B cell (primary cell): ENCODE measurements around the gene PODNL1. TPM values are rescaled to one million over a fixed set of nuclear protein-coding genes. Genes with fewer than 3 reads are reported as not detected.

Source experiments
- ATAC-seq: fragments of 200-7000 bp; cut with Tn5 transposase; one replicate; pipeline ENCODE4 v1.10.0; 2021; ENCODE audit warnings: low read depth, mild to moderate bottlenecking, moderate number of reproducible peaks, moderate library complexity
- CTCF ChIA-PET: fragments of 350-600 bp; sonication (Branson Sonifier 250); formaldehyde crosslinking; loops from one replicate; lab custom pipeline; 2021; ENCODE audit warnings: antibody characterized with exemption, inconsistent platforms; lab: Charles Lee
- POLR2A ChIA-PET: fragments of 350-600 bp; sonication (Branson Sonifier 250); formaldehyde crosslinking; loops from one replicate; lab custom pipeline; 2021; ENCODE audit warnings: antibody characterized with exemption; lab: Charles Lee
- DNase-seq: peaks from one replicate; pipeline ENCODE4 v3.0.0; 2013
- H2AFZ ChIP-seq: 2 replicates; pipeline ENCODE4 v1.6.1; 2012; ENCODE audit warnings: mild to moderate bottlenecking, low read depth, low read length; ENCODE audit not compliant: insufficient read depth, poor library complexity, severe bottlenecking
- H3K27ac ChIP-seq, 2 donors: 1 replicate in 1 of 2; 2 replicates in 1 of 2; pipeline ENCODE4 v1.5.1; 2012 to 2013; ENCODE audit warnings: low read length in 2 of 2, mild to moderate bottlenecking in 2 of 2, moderate library complexity in 1 of 2
- H3K27me3 ChIP-seq, 4 experiments: fragments of 200-600 bp in 1 of 4; sonication (generic) in 1 of 4; replicated peaks in 1 of 4; 1 replicate in 2 of 4; 2 replicates in 2 of 4; pipeline versions ENCODE4 v1.6.1 to v1.7.0; 2013 to 2016; ENCODE audit warnings: low read length in 3 of 4, mild to moderate bottlenecking in 2 of 4, mixed read lengths in 1 of 4, moderate library complexity in 1 of 4; ENCODE audit not compliant: insufficient read depth in 4 of 4, control insufficient read depth in 3 of 4; ENCODE audit errors: control extremely low read depth in 1 of 4
- H3K36me3 ChIP-seq, 2 experiments: replicated peaks in 1 of 2; 1 replicate in 1 of 2; 2 replicates in 1 of 2; pipeline versions ENCODE4 v1.6.1 to v1.7.1; 2013; ENCODE audit warnings: low read length in 1 of 2; ENCODE audit not compliant: insufficient read depth in 2 of 2, control insufficient read depth in 1 of 2; ENCODE audit errors: control extremely low read depth in 1 of 2, extremely low read depth in 1 of 2
- H3K4me1 ChIP-seq, 2 donors: fragments of 200-600 bp in 1 of 2; sonication (generic) in 1 of 2; 1 replicate in 1 of 2; 2 replicates in 1 of 2; pipeline versions ENCODE4 v1.5.1 to v1.6.1; 2013 to 2017; ENCODE audit warnings: low read length in 2 of 2; ENCODE audit not compliant: control insufficient read depth in 2 of 2, insufficient read depth in 2 of 2
- H3K4me2 ChIP-seq: replicated peaks from 2 replicates; pipeline ENCODE3; 2012; ENCODE audit warnings: mild to moderate bottlenecking, low read depth, low read length; ENCODE audit not compliant: poor library complexity, severe bottlenecking
- H3K4me3 ChIP-seq, 5 experiments: fragments of 200-600 bp in 1 of 5; sonication (generic) in 1 of 5; 1 replicate in 3 of 5; 2 replicates in 2 of 5; pipeline versions ENCODE4 v1.5.1 to v1.7.0; 2011 to 2016; ENCODE audit warnings: low read length in 4 of 5, mild to moderate bottlenecking in 4 of 5, low read depth in 2 of 5, control low read depth in 1 of 5, moderate library complexity in 1 of 5; ENCODE audit not compliant: insufficient read depth in 1 of 5; ENCODE audit errors: control extremely low read depth in 1 of 5, extremely low read depth in 1 of 5
- H3K79me2 ChIP-seq: fragments of 200-600 bp; sonication (generic); one replicate; pipeline ENCODE4 v1.6.0; 2016; ENCODE audit warnings: low read length; ENCODE audit not compliant: control insufficient read depth, insufficient read depth
- H3K9ac ChIP-seq: fragments of 200-600 bp; sonication (generic); 2 replicates; pipeline ENCODE4 v1.6.1; 2017; ENCODE audit warnings: mild to moderate bottlenecking, low read length, moderate library complexity
- H3K9me3 ChIP-seq, 3 donors: one replicate each; pipeline versions ENCODE4 v1.6.1 to v1.7.1; 2013; ENCODE audit warnings: low read length in 2 of 3; ENCODE audit not compliant: control insufficient read depth in 2 of 3, insufficient read depth in 1 of 3; ENCODE audit errors: control extremely low read depth in 1 of 3
- H4K20me1 ChIP-seq: 2 replicates; pipeline ENCODE4 v1.6.0; 2012; ENCODE audit warnings: mild to moderate bottlenecking, low read length; ENCODE audit not compliant: insufficient read depth, control insufficient read depth, poor library complexity, severe bottlenecking
- H3K27ac Mint-ChIP-seq: one replicate; pipeline ENCODE4 v1.8.0; 2021; ENCODE audit warnings: mixed read lengths
- H3K27me3 Mint-ChIP-seq: one replicate; pipeline ENCODE4 v1.8.0; 2021; ENCODE audit warnings: mixed read lengths
- H3K4me1 Mint-ChIP-seq: one replicate; pipeline ENCODE4 v1.8.0; 2021; ENCODE audit warnings: mixed read lengths
- H3K4me3 Mint-ChIP-seq: one replicate; pipeline ENCODE4 v1.8.0; 2021; ENCODE audit warnings: mixed read lengths
- H3K9me3 Mint-ChIP-seq: one replicate; pipeline ENCODE4 v1.8.0; 2022; ENCODE audit warnings: mixed read lengths; ENCODE audit not compliant: insufficient read depth
- EZH2 ChIP-seq: IDR thresholded peaks from 2 replicates; pipeline ENCODE4 v1.6.1; 2012; ENCODE audit warnings: borderline replicate concordance, low read depth, mild to moderate bottlenecking, moderate library complexity, low read length; ENCODE audit not compliant: insufficient read depth, poor library complexity, severe bottlenecking
- WGBS: methylation state at CpG from one replicate; pipeline ENCODE4 v1.1.5; 2013; ENCODE audit warnings: missing lambda C conversion rate; ENCODE audit not compliant: insufficient coverage; 5-methylcytosine and 5-hydroxymethylcytosine counted together
- intact Hi-C: fragments of 100-400 bp; cut with micrococcal nuclease; formaldehyde crosslinking; loops from one replicate; pipeline ENCODE4 v1.10.0; 2022
- polyA plus RNA-seq: library from polyadenylated mRNA; depleted of rRNA; stranded (reverse); fragments of >200 nt; gene quantifications from 2 replicates; pipeline ENCODE4 v1.2.3, GENCODE V29; 2012
- total RNA-seq, 2 donors: library from RNA; stranded (reverse); fragments of 120-200 nt in 1 of 2; gene quantifications; 1 replicate in 1 of 2; 2 replicates in 1 of 2; pipeline versions ENCODE4 v1.2.3 to v1.2.4, GENCODE V29; 2013 to 2022
- TF ChIP-seq, protein P1 (sequence below): fragments of 200-600 bp; IDR thresholded peaks from one replicate; pipeline ENCODE4 v1.8.0; 2022; ENCODE audit warnings: antibody characterized with exemption, mild to moderate bottlenecking

The PODNL1 gene
- total and polyA plus RNA-seq, 2 donors (not counting 1 experiment from before 2014, with no cell fraction given): not detected

DNA sequence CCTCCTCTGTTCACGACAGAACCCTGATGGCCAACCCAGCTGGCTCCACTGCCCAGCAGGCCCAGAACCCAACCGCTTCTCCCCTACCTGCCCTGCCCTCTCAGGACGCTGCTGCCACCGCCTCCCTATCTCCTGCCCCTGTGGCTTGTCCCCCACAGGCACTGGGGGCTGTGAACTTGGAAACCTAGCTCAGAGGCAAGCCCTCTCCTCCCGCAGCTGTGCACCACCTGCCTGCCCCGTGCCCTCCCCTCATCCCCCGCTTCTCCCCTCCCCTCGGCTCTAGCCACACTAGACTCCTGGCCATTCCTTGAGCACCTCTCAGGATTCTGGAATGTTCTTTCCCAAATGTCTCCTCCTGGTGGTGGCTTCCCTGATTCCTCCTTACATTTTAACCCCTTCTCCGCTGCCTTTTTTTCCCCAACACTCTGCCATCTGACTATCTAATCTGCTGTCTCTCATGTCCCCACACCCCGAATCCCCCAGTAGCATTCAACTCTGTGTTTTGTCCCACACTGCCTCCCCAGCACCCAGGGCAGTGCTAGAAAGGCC lies 54.6 kb downstream of the PODNL1 start:
- no peak overlapping the region for H3K9ac ChIP-seq
- ChIA-PET POLR2A (no interaction called here), CTCF (interaction anchor here (1.0 to 9.3 kb wide), 3 partner anchors 8 to 188 kb away, joined by 3 to 92 read pairs (median 29); partner anchors contain the start of gene MISP3)
- Mint-ChIP-seq H3K4me1 (peaks cover 25% of the 10 kb centered on the region), H3K9me3 (no peaks in the 10 kb centered on the region), H3K27ac (no peak overlapping the region), H3K27me3 (no peaks in the 10 kb centered on the region), H3K4me3 (no peak overlapping the region)
- H3K27me3 ChIP-seq: peaks cover 0 to 9% (median 0%) of the 10 kb centered on the region in 4 experiments
- no peak for DNase-seq
- no peak overlapping the region for H2AFZ ChIP-seq
- H3K36me3 ChIP-seq: no peaks in the 10 kb centered on the region
- no peaks in the 10 kb centered on the region for H4K20me1 ChIP-seq
- no peak for ATAC-seq
- TF ChIP-seq EZH2: no peak
- TF ChIP-seq, protein P1, sequence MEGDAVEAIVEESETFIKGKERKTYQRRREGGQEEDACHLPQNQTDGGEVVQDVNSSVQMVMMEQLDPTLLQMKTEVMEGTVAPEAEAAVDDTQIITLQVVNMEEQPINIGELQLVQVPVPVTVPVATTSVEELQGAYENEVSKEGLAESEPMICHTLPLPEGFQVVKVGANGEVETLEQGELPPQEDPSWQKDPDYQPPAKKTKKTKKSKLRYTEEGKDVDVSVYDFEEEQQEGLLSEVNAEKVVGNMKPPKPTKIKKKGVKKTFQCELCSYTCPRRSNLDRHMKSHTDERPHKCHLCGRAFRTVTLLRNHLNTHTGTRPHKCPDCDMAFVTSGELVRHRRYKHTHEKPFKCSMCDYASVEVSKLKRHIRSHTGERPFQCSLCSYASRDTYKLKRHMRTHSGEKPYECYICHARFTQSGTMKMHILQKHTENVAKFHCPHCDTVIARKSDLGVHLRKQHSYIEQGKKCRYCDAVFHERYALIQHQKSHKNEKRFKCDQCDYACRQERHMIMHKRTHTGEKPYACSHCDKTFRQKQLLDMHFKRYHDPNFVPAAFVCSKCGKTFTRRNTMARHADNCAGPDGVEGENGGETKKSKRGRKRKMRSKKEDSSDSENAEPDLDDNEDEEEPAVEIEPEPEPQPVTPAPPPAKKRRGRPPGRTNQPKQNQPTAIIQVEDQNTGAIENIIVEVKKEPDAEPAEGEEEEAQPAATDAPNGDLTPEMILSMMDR: no peak
- H3K9me3 ChIP-seq: no peaks in the 10 kb centered on the region
- H3K4me2 ChIP-seq: no peak overlapping the region
- H3K27ac ChIP-seq: no peak overlapping the region
- peaks cover 26 to 34% of the 10 kb centered on the region in 2 donors for H3K4me1 ChIP-seq
- intact Hi-C loops: no loop called here
- WGBS: 45% methylated on average over 9 of the region's 10 CpGs
- H3K79me2 ChIP-seq: no peaks in the 10 kb centered on the region
- no peak overlapping the region for H3K4me3 ChIP-seq

DNA sequence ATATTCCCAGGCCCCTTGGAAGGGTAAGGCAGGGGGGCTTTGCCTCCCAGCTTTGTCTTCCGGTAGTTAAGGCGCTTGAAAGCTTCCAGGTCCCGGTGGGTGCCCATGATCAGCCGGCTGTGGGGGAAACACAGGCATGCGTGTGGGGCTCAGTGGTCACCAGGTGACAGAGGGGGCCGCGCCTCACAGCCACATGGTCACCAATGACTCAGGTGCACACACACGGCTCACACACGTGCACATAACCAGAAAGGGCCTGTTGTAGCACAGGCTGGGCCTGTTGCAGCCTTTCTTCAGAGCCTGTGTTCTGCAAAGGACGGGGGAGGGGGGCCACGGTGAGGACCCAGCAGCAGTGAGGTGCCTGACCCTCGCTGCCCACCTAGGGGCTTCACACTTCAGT lies 55.4 kb downstream of the PODNL1 start:
- no peaks in the 10 kb centered on the region for H4K20me1 ChIP-seq
- ATAC-seq: no peak
- ChIA-PET CTCF (interaction anchor here (0.9 to 9.3 kb wide), 6 partner anchors 9 to 465 kb away, joined by 3 to 92 read pairs (median 10); partner anchors contain the start of gene MISP3), POLR2A (interaction anchor here (0.6 kb wide), 1 partner anchor 168 kb away, joined by 9 read pairs; no protein-coding TSS in a partner anchor)
- intact Hi-C loops: no loop called here
- 86% methylated on average over 12 of the region's 12 CpGs for WGBS
- H3K79me2 ChIP-seq: no peaks in the 10 kb centered on the region
- no peaks in the 10 kb centered on the region for H3K36me3 ChIP-seq
- Mint-ChIP-seq H3K27me3 (no peaks in the 10 kb centered on the region), H3K4me1 (peaks cover 25% of the 10 kb centered on the region), H3K27ac (no peak overlapping the region), H3K4me3 (no peak overlapping the region), H3K9me3 (no peaks in the 10 kb centered on the region)
- H2AFZ ChIP-seq: no peak overlapping the region
- no peak overlapping the region for H3K9ac ChIP-seq
- no peak overlapping the region for H3K27ac ChIP-seq
- peak overlapping the region; percentile 73 for H3K4me2 ChIP-seq
- no peak for DNase-seq
- H3K9me3 ChIP-seq: no peaks in the 10 kb centered on the region
- TF ChIP-seq EZH2: no peak
- TF ChIP-seq, protein P1: no peak
- no peak overlapping the region for H3K4me3 ChIP-seq
- H3K4me1 ChIP-seq: peaks cover 26 to 34% of the 10 kb centered on the region in 2 donors
- H3K27me3 ChIP-seq: peaks cover 0 to 9% (median 0%) of the 10 kb centered on the region in 4 experiments
